ENCODE measurements around the gene TMEM229B.

TMEM229B gene

GRCh38 chr14:67432050-67432564 is 56.4 kb downstream of the TMEM229B start:
- DNase-seq (ENCODE audit: low read depth) = peak; percentile 20
- H3K4me3 ChIP-seq (ENCODE audit: control insufficient read depth, low read depth, low read length) = no peak overlapping the region

GRCh38 chr14:67429510-67430205 is 58.9 kb downstream of the TMEM229B start:
- no peak overlapping the region for H3K4me3 ChIP-seq (ENCODE audit: control insufficient read depth, low read depth, low read length)
- no peak for TF ChIP-seq CTCF (IDR thresholded peaks at IDR 0.05; ENCODE audit: control insufficient read depth, insufficient read depth, low read depth, low read length, missing control alignments)
- DNase-seq (ENCODE audit: low read depth) = no peak

More at GRCh38 chr14:67432050-67432564, 56.4 kb downstream of the TMEM229B start:
- TF ChIP-seq CTCF (IDR thresholded peaks at IDR 0.05; ENCODE audit: control insufficient read depth, insufficient read depth, low read depth, low read length, missing control alignments) = no peak

GRCh38 chr14:67428501-67429031 is 60.0 kb downstream of the TMEM229B start:
- DNase-seq (ENCODE audit: low read depth) = peak; percentile 27
- peak; percentile 9 for TF ChIP-seq CTCF (IDR thresholded peaks at IDR 0.05; ENCODE audit: control insufficient read depth, insufficient read depth, low read depth, low read length, missing control alignments)
- H3K4me3 ChIP-seq (ENCODE audit: control insufficient read depth, low read depth, low read length) = no peak overlapping the region

GRCh38 chr14:67426983-67427606 is 61.4 kb downstream of the TMEM229B start:
- H3K4me3 ChIP-seq (ENCODE audit: control insufficient read depth, low read depth, low read length) = no peak overlapping the region
- DNase-seq (ENCODE audit: low read depth) = peak; percentile 39
- peak; percentile 87 for TF ChIP-seq CTCF (IDR thresholded peaks at IDR 0.05; ENCODE audit: control insufficient read depth, insufficient read depth, low read depth, low read length, missing control alignments)

- no peak for DNase-seq (ENCODE audit: low read depth)
- H3K4me3 ChIP-seq (ENCODE audit: control insufficient read depth, low read depth, low read length) = no peak overlapping the region
- no peak for TF ChIP-seq CTCF (IDR thresholded peaks at IDR 0.05; ENCODE audit: control insufficient read depth, insufficient read depth, low read depth, low read length, missing control alignments)
Observed at GRCh38 chr14:67426161-67426560, 62.4 kb downstream of the TMEM229B start.

- DNase-seq (ENCODE audit: low read depth) = no peak
- no peak for TF ChIP-seq CTCF (IDR thresholded peaks at IDR 0.05; ENCODE audit: control insufficient read depth, insufficient read depth, low read depth, low read length, missing control alignments)
- no peak overlapping the region for H3K4me3 ChIP-seq (ENCODE audit: control insufficient read depth, low read depth, low read length)
Observed at GRCh38 chr14:67425608-67426007, 62.9 kb downstream of the TMEM229B start.

Measured in AG09309 (cell line).